Aorta (tissue), 5 donors: ENCODE measurements around the gene BUD31. TPM values are rescaled to one million over a fixed set of nuclear protein-coding genes. Genes with fewer than 3 reads are reported as not detected.
A peak's percentile ranks its signal among the peaks of the same experiment; 100 is the strongest.
"Not testable (repeated sequence)": the region's sequence is repeated elsewhere in the genome, so short reads cannot be mapped to it uniquely, and the experiment has no call there.

Source experiments
- ATAC-seq: fragments of 200-7000 bp; cut with Tn5 transposase; one replicate; pipeline ENCODE4 v1.9.1; 2022; ENCODE audit warnings: moderate library complexity; ENCODE audit not compliant: low FRiP score
- DNase-seq, 2 donors: peaks; one replicate each; pipeline ENCODE4 v3.0.0-alpha.2; 2020
- H3K27ac ChIP-seq, 2 donors: one replicate each; pipeline ENCODE4 v1.5.1; 2013; ENCODE audit warnings: low read length in 2 of 2, mild to moderate bottlenecking in 2 of 2, moderate library complexity in 2 of 2, control low read depth in 1 of 2, inconsistent platforms in 1 of 2, low read depth in 1 of 2
- H3K27me3 ChIP-seq, 2 donors: one replicate each; pipeline ENCODE4 v1.6.1; 2013; ENCODE audit warnings: control low read depth in 1 of 2, low read length in 1 of 2, mild to moderate bottlenecking in 1 of 2, moderate library complexity in 1 of 2; ENCODE audit not compliant: insufficient read depth in 2 of 2, control insufficient read depth in 1 of 2
- H3K36me3 ChIP-seq, 2 donors: one replicate each; pipeline ENCODE4 v1.6.1; 2013; ENCODE audit warnings: control low read depth in 1 of 2, low read length in 1 of 2, mild to moderate bottlenecking in 1 of 2; ENCODE audit not compliant: insufficient read depth in 2 of 2, control insufficient read depth in 1 of 2
- H3K4me1 ChIP-seq, 2 donors: one replicate each; pipeline ENCODE4 v1.6.1; 2013; ENCODE audit warnings: low read length in 2 of 2, control low read depth in 1 of 2, mild to moderate bottlenecking in 1 of 2, moderate library complexity in 1 of 2; ENCODE audit not compliant: insufficient read depth in 2 of 2, control insufficient read depth in 1 of 2
- H3K4me3 ChIP-seq, 2 donors: one replicate each; pipeline ENCODE4 v1.5.1; 2013; ENCODE audit warnings: low read length in 2 of 2, control low read depth in 1 of 2, mild to moderate bottlenecking in 1 of 2
- H3K9me3 ChIP-seq: one replicate; pipeline ENCODE4 v1.6.1; 2013; ENCODE audit warnings: mild to moderate bottlenecking, low read length; ENCODE audit not compliant: control insufficient read depth
- WGBS, 2 donors: extraction: QIAGEN DNeasy Blood & Tissue Kit; methylation state at CpG; one replicate each; pipeline ENCODE4 v1.1.7; 2013; 5-methylcytosine and 5-hydroxymethylcytosine counted together
- intact Hi-C, 2 donors: fragments of 100-400 bp; cut with DNase I; formaldehyde crosslinking; loops; one replicate each; pipeline versions ENCODE4 v1.14.2 to v1.15.0; 2022
- polyA plus RNA-seq, 2 donors: library from polyadenylated mRNA; stranded (reverse); fragments of 200-250 nt; gene quantifications; one replicate each; pipeline ENCODE4 v1.2.3, GENCODE V29; 2013
- total RNA-seq, 2 donors: library from RNA; stranded (reverse); fragmentation: NEBNext Ultra II Directional; extraction: Animal tissue kit (Norgen Biotek cat#: 25700); gene quantifications; one replicate each; pipeline ENCODE4 v1.2.1, GENCODE V29; 2021
- donor health status: healthy with polysubstance abuse.
- donor health status: Bipolar disorder and iron deficiency.
- donor health status: DM: no; HTN: no; CAD: no.
- donor health status: DM: no; HTN: no; CAD: no.
- donor health status: DM: yes; HTN: yes; CAD: no.

The BUD31 gene
- total and polyA plus RNA-seq, 4 donors: 53.5 to 135 (median 73.0) TPM

DNA sequence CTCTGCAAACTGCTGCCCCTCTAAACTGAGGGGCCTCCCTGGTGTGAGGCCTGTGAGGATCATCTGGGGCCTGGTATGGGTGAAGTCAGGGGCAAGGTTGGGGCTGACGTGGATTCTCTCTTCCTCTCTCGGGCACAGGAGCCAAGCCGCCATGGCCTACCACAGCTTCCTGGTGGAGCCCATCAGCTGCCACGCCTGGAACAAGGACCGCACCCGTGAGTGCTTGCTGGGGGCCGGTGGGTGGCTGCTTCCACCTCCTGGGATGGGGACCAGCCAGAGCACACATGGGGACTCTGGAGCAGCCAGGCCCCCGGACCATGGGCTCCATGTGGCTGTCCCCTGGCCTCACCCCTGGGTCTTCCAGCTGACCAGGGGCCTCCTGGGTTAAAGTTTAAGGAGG lies 23.2 kb upstream of the BUD31 start:
- H3K27ac ChIP-seq: no peak overlapping the region
- peaks cover 0 to 8% of the 10 kb centered on the region in 2 donors for H3K36me3 ChIP-seq
- ATAC-seq: no peak
- intact Hi-C loops: no loop called here
- 87 to 91% methylated on average over 8 of the region's 8 CpGs for WGBS, 2 donors
- no peaks in the 10 kb centered on the region for H3K27me3 ChIP-seq
- DNase-seq: no peak
- no peaks in the 10 kb centered on the region for H3K4me1 ChIP-seq
- H3K9me3 ChIP-seq: no peaks in the 10 kb centered on the region
- no peak overlapping the region for H3K4me3 ChIP-seq

DNA sequence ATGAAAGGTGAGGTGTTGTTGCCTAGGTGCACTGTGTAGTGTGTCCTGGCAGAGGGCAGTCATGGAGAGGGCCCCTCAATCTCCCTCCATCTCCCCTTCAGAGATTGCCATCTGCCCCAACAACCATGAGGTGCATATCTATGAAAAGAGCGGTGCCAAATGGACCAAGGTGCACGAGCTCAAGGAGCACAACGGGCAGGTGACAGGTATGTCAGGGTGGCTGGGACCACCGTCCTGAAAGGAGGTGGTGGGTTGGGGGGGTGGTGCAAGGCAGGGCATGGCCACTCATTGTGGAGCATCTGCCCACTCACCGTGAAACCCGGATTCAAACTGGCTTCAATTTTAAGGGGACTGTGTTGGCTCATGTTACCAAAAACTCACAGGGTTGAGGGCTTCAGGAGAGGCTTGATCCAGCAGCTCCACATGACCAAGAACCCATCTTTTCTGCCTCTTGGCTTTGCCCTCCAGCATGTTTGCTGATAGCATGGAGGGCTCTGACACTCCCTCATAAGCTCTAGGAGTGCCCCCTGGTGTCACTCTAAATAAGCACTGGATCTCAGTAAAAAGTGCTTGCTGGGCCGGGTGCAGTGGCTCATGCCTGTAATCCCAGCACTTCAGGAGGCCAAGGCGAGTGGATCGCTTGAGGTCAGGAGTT lies 22.1 kb upstream of the BUD31 start:
- Histone ChIP-seq H3K4me1 (no peaks in the 10 kb centered on the region), H3K27me3 (no peaks in the 10 kb centered on the region), H3K4me3 (no peak overlapping the region), H3K27ac (no peak overlapping the region), H3K9me3 (no peaks in the 10 kb centered on the region), H3K36me3 (peaks cover 0 to 11% of the 10 kb centered on the region in 2 donors)
- WGBS, 2 donors: 91% methylated on average over 9 of the region's 9 CpGs
- ATAC-seq (no peak), DNase-seq (no peak)
- intact Hi-C loops: no loop called here

- H3K4me3 ChIP-seq, H3K27ac ChIP-seq, H3K9me3 ChIP-seq, intact Hi-C loops, ATAC-seq, DNase-seq, H3K4me1 ChIP-seq, H3K27me3 ChIP-seq: not testable (repeated sequence)
- peaks cover 0 to 11% of the 10 kb centered on the region in 2 donors for H3K36me3 ChIP-seq
- WGBS, 2 donors: 93 to 96% methylated on average over 14 of the region's 14 CpGs
Observed at GRCh38 chr7:99387239-99387635, 21.5 kb upstream of the BUD31 start.

- H3K4me1 ChIP-seq: no peaks in the 10 kb centered on the region
- H3K27me3 ChIP-seq: no peaks in the 10 kb centered on the region
- H3K36me3 ChIP-seq: peaks cover 0 to 11% of the 10 kb centered on the region in 2 donors
- 95 to 96% methylated on average over 20 of the region's 20 CpGs for WGBS, 2 donors
- intact Hi-C loops: no loop called here
- no peak overlapping the region for H3K27ac ChIP-seq
- no peak overlapping the region for H3K4me3 ChIP-seq
- H3K9me3 ChIP-seq: no peaks in the 10 kb centered on the region
- ATAC-seq (no peak), DNase-seq (no peak)
Observed at GRCh38 chr7:99387912-99388311, 20.9 kb upstream of the BUD31 start.

GRCh38 chr7:99389772-99390171 lies 19.0 kb upstream of the BUD31 start:
- Histone ChIP-seq H3K9me3 (no peaks in the 10 kb centered on the region), H3K4me3 (no peak overlapping the region), H3K4me1 (no peaks in the 10 kb centered on the region), H3K27me3 (no peaks in the 10 kb centered on the region), H3K36me3 (peaks cover 0 to 11% of the 10 kb centered on the region in 2 donors), H3K27ac (no peak overlapping the region)
- intact Hi-C loops: no loop called here
- WGBS, 2 donors: 90 to 91% methylated on average over 13 of the region's 13 CpGs
- DNase-seq (no peak), ATAC-seq (no peak)

DNA sequence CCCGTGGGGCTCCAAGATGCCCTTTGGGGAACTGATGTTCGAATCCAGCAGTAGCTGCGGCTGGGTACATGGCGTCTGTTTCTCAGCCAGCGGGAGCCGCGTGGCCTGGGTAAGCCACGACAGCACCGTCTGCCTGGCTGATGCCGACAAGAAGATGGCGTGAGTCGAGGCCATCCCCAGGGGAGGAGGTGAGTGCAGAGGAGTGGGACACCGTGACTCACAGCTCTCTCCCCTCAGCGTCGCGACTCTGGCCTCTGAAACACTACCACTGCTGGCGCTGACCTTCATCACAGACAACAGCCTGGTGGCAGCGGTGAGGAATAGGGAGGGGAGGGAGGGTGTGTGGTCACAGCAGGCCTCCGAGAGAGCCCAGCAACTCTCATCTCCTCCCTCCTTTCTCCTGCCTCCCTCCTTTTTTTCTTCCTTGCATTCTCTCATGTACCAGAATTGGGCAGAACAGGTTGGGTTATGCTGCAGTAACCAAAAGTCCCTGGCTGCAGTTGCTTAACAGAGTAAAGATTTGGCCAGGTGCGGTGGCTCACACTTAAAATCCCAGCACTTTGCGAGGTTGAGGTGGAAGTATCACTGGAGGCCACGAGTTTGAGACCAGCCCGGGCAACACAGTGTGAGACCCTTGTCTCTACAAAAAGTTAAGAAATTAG lies 17.7 kb upstream of the BUD31 start:
- peaks cover 0 to 11% of the 10 kb centered on the region in 2 donors for H3K36me3 ChIP-seq
- H3K27me3 ChIP-seq: no peaks in the 10 kb centered on the region
- WGBS, 2 donors: 94 to 96% methylated on average over 22 to 23 of the region's 23 CpGs
- no peak overlapping the region for H3K27ac ChIP-seq
- DNase-seq (no peak), ATAC-seq (no peak)
- H3K4me3 ChIP-seq: no peak overlapping the region
- no peaks in the 10 kb centered on the region for H3K9me3 ChIP-seq
- no peaks in the 10 kb centered on the region for H3K4me1 ChIP-seq
- intact Hi-C loops: no loop called here

DNA sequence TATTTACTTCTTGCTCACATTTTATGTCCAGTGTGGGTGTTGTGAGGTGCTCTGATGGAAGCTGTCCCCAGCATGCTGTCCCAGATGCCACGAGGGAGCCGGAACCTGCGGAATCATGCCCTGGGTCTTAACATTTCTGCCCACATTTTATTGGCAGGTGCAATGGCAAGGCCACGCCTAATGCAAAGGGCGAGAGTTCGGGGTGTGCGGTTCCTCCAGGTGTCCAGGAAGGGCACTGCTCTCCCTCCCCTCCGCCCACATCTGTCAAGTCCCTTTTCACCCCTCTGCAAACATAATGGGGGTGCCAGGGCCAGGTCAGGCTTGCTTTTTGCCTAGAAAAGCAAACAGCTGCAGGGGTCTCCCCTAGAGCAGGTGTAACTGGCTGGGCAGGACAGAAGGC lies 16.7 kb upstream of the BUD31 start:
- Histone ChIP-seq H3K9me3 (no peaks in the 10 kb centered on the region), H3K4me1 (no peaks in the 10 kb centered on the region), H3K4me3 (no peak overlapping the region), H3K27me3 (no peaks in the 10 kb centered on the region), H3K36me3 (peaks cover 0 to 7% of the 10 kb centered on the region in 2 donors), H3K27ac (no peak overlapping the region)
- DNase-seq: no peak
- WGBS, 2 donors: 90 to 93% methylated on average over 8 of the region's 8 CpGs
- intact Hi-C loops: no loop called here
- ATAC-seq: no peak

GRCh38 chr7:99392659-99393354 lies 16.0 kb upstream of the BUD31 start:
- H3K9me3 ChIP-seq: no peaks in the 10 kb centered on the region
- ATAC-seq (peak; percentile 86), DNase-seq (peak; percentile 86 to 93)
- no peaks in the 10 kb centered on the region for H3K27me3 ChIP-seq
- H3K27ac ChIP-seq: no peak overlapping the region
- WGBS, 2 donors: 2% methylated on average over 65 to 68 of the region's 68 CpGs
- peaks cover 0 to 7% of the 10 kb centered on the region in 2 donors for H3K36me3 ChIP-seq
- peak overlapping the region; percentile 21 to 24 for H3K4me3 ChIP-seq
- no peaks in the 10 kb centered on the region for H3K4me1 ChIP-seq
- intact Hi-C loops: no loop called here
